HEK293 (cell line): ENCODE measurements around the gene GBP6.
"Not testable (repeated sequence)": the region's sequence is repeated elsewhere in the genome, so short reads cannot be mapped to it uniquely, and the experiment has no call there.

Experiments used
- CTCF ChIA-PET: fragments of 350-600 bp; formaldehyde crosslinking; extraction: SDS; loops from one replicate; lab custom pipeline; 2021; ENCODE audit warnings: antibody characterized with exemption; lab: Yijun Ruan, JAX
- POLR2A ChIA-PET: fragments of 300-600 bp; formaldehyde crosslinking; extraction: SDS; loops from one replicate; lab custom pipeline; 2020; ENCODE audit warnings: antibody characterized with exemption, inconsistent platforms; lab: Yijun Ruan, JAX
- H3K27ac ChIP-seq: fragments of 200-500 bp; sonication (Bioruptor generic); 2 replicates; pipeline ENCODE4 v1.5.1; 2014; ENCODE audit warnings: low read depth, low read length, control low read depth, inconsistent platforms; ENCODE audit errors: extremely low read depth
- H3K36me3 ChIP-seq, 2 experiments: fragments of 200-500 bp in 1 of 2; sonication (Bioruptor generic) in 1 of 2; 1 replicate in 1 of 2; 2 replicates in 1 of 2; pipeline ENCODE4 v1.5.1; 2014 to 2017; ENCODE audit warnings: inconsistent platforms in 2 of 2, low read length in 2 of 2; ENCODE audit not compliant: control insufficient read depth in 2 of 2, insufficient read depth in 1 of 2
- H3K4me1 ChIP-seq: fragments of 200-500 bp; sonication (Bioruptor generic); 2 replicates; pipeline ENCODE4 v1.5.1; 2014; ENCODE audit warnings: mild to moderate bottlenecking, low read length, inconsistent platforms; ENCODE audit not compliant: control insufficient read depth, insufficient read depth
- H3K4me3 ChIP-seq: 2 replicates; pipeline ENCODE4 v1.5.1; 2011; ENCODE audit warnings: low read depth, mild to moderate bottlenecking, control low read depth, low read length, moderate library complexity
- H3K9me3 ChIP-seq: fragments of 200-500 bp; sonication (Bioruptor generic); 2 replicates; pipeline ENCODE4 v1.5.1; 2014; ENCODE audit warnings: low read depth, low read length, inconsistent platforms; ENCODE audit not compliant: control insufficient read depth, insufficient read depth
- FEZF1 ChIP-seq: fragments of 450-650 bp; formaldehyde crosslinking; IDR thresholded peaks from 2 replicates; pipeline ENCODE4 v1.5.1; 2016; ENCODE audit warnings: missing biosample characterization, missing genetic modification characterization
- PRDM6 ChIP-seq: fragments of 450-650 bp; formaldehyde crosslinking; IDR thresholded peaks from 2 replicates; pipeline ENCODE4 v1.5.1; 2017; ENCODE audit warnings: missing biosample characterization, missing genetic modification characterization
- REST ChIP-seq: fragments of 450-650 bp; formaldehyde crosslinking; IDR thresholded peaks from 2 replicates; pipeline ENCODE4 v1.5.1; 2016; ENCODE audit warnings: missing biosample characterization, missing genetic modification characterization
- SP3 ChIP-seq: fragments of 450-650 bp; formaldehyde crosslinking; IDR thresholded peaks from 2 replicates; pipeline ENCODE4 v1.5.1; 2016; ENCODE audit warnings: missing biosample characterization, missing genetic modification characterization
- ZBTB49 ChIP-seq: fragments of 450-650 bp; formaldehyde crosslinking; IDR thresholded peaks from 2 replicates; pipeline ENCODE4 v1.5.1; 2016; ENCODE audit warnings: missing biosample characterization, missing genetic modification characterization, low read depth
- ZNF157 ChIP-seq: fragments of 450-650 bp; formaldehyde crosslinking; IDR thresholded peaks from 2 replicates; pipeline ENCODE4 v1.5.1; 2016; ENCODE audit warnings: missing biosample characterization, missing genetic modification characterization
- ZNF19 ChIP-seq: fragments of 450-650 bp; formaldehyde crosslinking; IDR thresholded peaks from 2 replicates; pipeline ENCODE4; 2016; ENCODE audit warnings: missing biosample characterization, missing genetic modification characterization, low read depth
- ZNF26 ChIP-seq: fragments of 450-650 bp; formaldehyde crosslinking; IDR thresholded peaks from 2 replicates; pipeline ENCODE4 v1.5.1; 2016; ENCODE audit warnings: missing biosample characterization, missing genetic modification characterization
- ZSCAN5A ChIP-seq: fragments of 450-650 bp; formaldehyde crosslinking; IDR thresholded peaks from 2 replicates; pipeline ENCODE4 v1.5.1; 2016; ENCODE audit warnings: missing biosample characterization, missing genetic modification characterization
- TF ChIP-seq, protein P1 (sequence below): fragments of 450-650 bp; formaldehyde crosslinking; IDR thresholded peaks from 2 replicates; pipeline ENCODE4 v1.5.1; 2016; ENCODE audit warnings: missing biosample characterization, missing genetic modification characterization

Gene GBP6

DNA sequence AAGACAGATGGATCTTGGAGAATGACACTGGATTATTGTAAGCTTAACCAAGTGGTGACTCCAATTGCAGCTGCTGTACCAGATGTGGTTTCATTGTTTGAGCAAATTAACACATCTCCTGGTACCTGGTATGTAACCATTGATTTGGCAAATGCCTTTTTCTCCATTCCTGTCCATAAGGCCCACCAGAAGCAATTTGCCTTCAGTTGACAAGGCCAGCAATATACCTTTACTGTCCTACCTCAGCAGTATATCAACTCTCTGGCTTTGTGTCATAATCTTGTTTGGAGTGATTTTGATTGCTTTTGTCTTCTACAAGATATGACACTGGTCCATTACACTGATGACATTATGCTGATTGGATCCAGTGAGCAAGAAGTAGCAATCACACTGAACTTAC is 18.4 kb upstream of the GBP6 start:
- TF ChIP-seq ZNF157 (tag by site-specific recombination), result peak; percentile 92
- POLR2A ChIA-PET, result not testable (repeated sequence)

GRCh38 chr1:89347296-89347695 is 16.6 kb upstream of the GBP6 start:
- Histone ChIP-seq H3K4me1 (no peaks in the 10 kb centered on the region), H3K27ac (no peak overlapping the region), H3K4me3 (no peak overlapping the region), H3K9me3 (no peaks in the 10 kb centered on the region), H3K36me3 (no peaks in the 10 kb centered on the region)
- CTCF ChIA-PET, result interaction anchor here (0.6 kb wide), 1 partner anchor 73 kb away, joined by 4 read pairs; no protein-coding TSS in a partner anchor
- POLR2A ChIA-PET, result no interaction called here
- no peak for TF ChIP-seq ZBTB49 (tag by site-specific recombination)
- TF ChIP-seq, protein P1, sequence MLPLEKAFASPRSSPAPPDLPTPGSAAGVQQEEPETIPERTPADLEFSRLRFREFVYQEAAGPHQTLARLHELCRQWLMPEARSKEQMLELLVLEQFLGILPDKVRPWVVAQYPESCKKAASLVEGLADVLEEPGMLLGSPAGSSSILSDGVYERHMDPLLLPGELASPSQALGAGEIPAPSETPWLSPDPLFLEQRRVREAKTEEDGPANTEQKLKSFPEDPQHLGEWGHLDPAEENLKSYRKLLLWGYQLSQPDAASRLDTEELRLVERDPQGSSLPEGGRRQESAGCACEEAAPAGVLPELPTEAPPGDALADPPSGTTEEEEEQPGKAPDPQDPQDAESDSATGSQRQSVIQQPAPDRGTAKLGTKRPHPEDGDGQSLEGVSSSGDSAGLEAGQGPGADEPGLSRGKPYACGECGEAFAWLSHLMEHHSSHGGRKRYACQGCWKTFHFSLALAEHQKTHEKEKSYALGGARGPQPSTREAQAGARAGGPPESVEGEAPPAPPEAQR (tag by site-specific recombination), result no peak
- TF ChIP-seq SP3, result no peak
- no peak for TF ChIP-seq REST (tag by site-specific recombination)
- TF ChIP-seq ZNF19 (tag by site-specific recombination), result no peak
- no peak for TF ChIP-seq PRDM6
- no peak for TF ChIP-seq ZSCAN5A (tag by site-specific recombination)
- TF ChIP-seq ZNF26, result no peak
- TF ChIP-seq FEZF1 (tag by site-specific recombination), result no peak

More for the DNA sequence above, 18.4 kb upstream of the GBP6 start:
- H3K36me3 ChIP-seq, H3K9me3 ChIP-seq, H3K27ac ChIP-seq, CTCF ChIA-PET, H3K4me1 ChIP-seq, H3K4me3 ChIP-seq: not testable (repeated sequence)
